NCI-H2227 treated with DMSO at 0.1 percent for 48 hours (cell line): ENCODE results near the gene CASS4.
"Not testable (repeated sequence)": the region's sequence is repeated elsewhere in the genome, so short reads cannot be mapped to it uniquely, and the experiment has no call there.

Experiments
- DNase-seq: peaks from one replicate; lab custom pipeline; 2025; lab: John Stamatoyannopoulos, UW

The CASS4 gene, protein sequence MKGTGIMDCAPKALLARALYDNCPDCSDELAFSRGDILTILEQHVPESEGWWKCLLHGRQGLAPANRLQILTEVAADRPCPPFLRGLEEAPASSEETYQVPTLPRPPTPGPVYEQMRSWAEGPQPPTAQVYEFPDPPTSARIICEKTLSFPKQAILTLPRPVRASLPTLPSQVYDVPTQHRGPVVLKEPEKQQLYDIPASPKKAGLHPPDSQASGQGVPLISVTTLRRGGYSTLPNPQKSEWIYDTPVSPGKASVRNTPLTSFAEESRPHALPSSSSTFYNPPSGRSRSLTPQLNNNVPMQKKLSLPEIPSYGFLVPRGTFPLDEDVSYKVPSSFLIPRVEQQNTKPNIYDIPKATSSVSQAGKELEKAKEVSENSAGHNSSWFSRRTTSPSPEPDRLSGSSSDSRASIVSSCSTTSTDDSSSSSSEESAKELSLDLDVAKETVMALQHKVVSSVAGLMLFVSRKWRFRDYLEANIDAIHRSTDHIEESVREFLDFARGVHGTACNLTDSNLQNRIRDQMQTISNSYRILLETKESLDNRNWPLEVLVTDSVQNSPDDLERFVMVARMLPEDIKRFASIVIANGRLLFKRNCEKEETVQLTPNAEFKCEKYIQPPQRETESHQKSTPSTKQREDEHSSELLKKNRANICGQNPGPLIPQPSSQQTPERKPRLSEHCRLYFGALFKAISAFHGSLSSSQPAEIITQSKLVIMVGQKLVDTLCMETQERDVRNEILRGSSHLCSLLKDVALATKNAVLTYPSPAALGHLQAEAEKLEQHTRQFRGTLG

DNA sequence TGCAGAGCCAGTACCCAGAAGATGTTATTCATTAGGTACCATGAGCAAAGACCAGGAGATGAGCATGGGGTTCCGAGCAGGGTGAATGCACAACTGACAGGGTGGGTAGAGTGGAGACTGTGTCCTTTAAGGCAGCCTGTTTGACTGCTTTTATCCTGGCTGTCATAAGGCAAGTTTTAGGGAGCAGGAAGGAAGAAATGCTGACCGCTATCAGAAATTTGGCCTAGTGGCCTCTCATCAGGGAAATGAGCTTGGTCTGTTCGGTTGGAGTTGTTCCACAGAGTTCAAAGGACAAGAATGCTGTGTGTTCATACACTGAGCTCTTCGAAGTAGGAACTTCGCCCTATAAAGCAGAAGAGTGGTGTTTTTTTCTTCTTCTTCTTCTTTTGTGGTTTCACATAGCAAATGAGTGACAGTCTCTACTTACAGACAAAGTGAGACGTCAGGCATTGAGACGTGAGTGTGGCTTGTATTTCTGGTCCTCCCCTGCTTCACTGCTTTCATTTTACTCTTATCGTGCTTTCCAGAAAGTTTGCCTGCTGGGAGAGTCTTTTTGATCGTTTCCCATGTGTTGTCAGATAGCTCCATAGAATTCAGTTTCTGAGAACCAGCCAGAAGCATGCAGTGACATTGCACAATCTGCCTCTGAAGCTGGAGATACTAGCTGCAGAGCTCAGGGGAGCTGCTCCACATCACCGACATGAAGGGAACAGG, at the start of gene CASS4:
Gene CASS4 (plus strand): TSS at position 502 of the 714 bp plus-strand sequence. CDS start 199 bp downstream, at position 701.
- DNase-seq = no peak

DNA sequence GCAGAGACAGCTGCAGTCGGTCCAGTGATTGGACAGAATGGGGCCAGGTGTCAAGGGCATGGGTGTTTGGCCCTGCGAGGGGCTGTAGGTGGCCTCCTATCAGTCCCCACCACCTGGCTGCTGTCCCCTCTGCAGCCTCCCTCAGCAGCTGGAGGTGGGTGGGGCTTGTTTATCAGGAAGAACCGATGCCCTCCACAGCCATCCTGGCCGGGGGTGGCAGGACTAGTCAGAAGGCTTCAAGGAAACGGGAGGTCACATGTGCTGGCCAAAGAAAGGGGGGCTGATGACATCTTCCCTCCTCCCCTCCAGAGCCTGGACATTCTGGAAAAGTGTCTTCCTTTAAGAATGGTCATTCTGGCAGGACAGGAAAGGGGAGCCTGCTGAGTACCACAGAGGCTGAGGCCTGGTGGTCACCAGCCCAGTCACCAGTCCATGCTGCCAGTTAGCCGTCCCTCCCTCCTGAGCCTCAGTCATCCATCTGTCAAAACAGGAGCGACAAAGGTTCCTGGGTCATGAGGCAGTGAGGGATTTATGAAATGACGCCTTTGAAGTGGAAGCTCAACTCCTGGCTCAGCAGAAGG, 49.1 kb upstream of the CASS4 start:
- DNase-seq = no peak

DNA sequence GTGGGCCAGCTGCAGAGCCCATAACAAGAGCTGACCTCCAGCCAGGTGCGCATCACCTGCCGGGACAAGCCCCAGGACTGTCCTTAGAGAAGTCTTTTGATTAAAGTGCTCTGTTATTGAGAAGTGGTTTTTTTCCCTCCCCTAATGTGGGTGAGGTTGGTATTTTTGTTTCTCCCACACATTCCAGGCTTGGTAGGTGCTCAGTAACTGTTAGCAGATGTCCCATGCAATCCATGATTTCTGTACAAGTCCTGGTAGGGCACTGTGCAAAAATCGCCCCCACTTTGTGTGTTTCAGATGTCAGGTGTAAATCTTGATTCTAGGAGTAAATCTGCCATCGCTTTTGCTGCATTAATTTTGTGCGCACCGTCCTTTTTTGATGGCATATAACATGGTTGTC, 48.6 kb upstream of the CASS4 start:
- no peak for DNase-seq

DNA sequence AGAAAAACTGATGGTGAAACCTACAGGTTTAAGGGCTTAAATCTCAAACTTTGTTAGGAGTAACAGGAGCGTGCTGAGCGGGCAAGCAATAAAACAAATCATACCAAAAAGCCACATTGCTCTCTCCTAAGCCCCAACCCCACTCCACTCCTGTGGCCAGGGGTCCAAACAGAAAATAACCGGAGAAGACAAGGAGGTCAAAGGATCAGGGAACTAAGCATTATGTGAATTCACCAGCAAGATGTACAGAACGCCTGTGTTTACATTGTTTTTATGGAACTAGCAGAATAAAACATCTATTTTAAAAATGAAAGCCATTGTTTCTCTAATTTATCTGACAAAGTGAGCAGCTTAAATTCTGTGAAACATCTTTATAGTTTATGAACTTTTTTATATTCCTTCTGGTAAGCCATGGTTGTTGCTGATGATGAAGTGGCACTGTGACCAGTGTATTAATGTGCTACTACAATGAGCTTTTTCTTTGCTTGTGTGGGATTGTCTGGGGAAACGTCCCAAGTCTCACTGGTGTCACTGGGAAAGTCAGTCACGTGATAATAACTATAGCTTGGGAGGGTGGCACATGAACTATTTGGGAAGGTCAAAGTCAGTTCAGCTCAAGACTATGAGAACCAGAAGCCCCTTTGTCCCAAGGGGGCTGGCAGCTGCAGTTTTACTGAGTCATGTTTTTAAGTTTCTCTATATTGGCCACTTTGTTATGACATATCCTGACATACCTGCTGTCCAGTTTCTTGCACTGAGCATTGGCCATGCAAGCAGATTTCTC, 43.5 kb upstream of the CASS4 start:
- no peak for DNase-seq

DNA sequence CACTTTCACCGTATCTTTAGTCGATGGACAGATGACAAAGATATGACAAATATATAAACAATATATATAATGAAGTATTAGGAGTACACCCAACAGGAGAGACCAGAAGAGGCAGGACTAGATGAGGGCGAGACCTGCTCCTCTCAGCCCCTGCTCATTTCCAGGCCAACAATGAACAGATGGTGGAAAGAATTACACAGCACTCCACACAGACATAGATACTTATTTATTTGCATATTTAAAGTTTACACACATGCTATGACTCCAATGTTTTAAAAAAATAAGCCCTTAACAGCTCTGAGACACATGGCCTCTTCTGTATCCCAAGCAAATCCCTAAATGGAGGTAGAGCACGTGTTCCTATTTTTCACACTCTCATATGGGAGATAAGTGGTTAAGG, 42.9 kb upstream of the CASS4 start:
- DNase-seq = no peak

DNA sequence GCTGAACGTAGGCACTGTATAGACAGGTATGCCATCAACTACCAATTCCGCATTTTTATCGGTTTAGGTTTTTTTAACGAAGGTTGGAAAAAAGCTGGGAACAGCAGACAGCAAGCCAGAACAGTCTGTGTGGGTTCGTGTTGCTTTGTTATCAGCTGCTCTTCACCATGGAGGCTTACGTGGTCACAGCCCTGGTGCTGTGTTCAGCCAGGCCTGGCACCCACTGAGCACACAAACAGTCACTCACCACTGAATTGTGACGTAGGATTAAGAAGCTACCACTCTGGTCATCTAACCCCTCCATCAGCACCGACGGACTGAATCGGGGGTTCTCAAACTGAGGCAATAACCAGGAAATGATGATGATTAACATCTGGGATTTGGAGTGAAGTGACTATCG, 40.1 kb upstream of the CASS4 start:
- no peak for DNase-seq

DNA sequence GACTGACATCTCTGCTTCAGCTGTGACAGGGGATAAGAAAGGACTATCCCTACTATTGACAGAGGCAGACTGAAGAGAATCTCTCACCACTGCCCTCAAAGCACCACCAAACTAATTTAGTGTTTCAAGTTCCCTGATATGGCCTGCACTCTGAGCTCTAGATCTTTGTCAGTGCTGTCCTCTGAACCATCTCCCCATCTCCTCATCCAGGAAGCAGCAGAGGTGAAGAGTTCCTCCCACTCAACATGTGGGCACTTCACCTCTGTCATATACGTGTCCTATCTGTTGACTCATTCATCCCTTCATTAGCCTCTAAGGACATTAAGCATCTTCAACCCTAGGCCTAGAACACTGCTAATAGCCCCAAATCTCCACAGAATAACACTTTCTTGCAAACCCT, 39.2 kb upstream of the CASS4 start:
- DNase-seq = no peak

DNA sequence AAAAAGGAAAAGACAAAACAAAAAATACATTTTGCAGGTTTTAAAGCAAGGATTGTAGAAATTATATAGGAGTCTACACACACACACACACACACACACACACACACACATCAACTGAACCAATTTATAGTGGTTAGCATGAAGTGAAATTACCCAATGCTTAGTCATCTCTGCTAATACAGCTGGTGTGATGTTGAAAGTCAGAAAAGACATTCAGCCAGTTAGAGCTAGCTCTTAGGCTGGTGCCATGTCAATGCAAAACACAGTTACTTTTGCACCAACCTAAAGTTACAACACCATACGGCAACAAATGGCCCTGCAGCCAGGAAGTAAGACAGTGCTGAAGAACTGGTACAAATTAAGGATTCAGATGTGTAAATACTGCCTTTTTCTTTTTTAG, 38.1 kb upstream of the CASS4 start:
- DNase-seq = no peak

DNA sequence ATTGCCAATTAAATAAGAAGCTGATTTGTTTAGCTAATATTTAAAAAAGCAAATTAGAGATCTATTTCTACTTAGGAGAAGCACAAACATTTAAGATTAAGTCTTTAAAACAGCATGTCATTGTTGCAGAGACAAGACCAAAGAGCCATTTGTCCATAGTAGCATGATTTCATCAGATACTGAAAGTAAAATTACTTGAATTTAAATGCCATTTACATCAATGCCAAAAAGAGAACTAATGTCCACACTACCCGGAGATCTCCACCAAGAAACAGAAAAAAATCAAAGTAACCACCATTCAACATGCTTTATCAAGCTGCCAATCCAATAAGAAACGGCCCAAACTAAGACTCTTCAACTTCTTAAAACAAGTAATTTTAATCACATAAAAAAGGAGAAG, 35.7 kb upstream of the CASS4 start:
- no peak for DNase-seq

DNA sequence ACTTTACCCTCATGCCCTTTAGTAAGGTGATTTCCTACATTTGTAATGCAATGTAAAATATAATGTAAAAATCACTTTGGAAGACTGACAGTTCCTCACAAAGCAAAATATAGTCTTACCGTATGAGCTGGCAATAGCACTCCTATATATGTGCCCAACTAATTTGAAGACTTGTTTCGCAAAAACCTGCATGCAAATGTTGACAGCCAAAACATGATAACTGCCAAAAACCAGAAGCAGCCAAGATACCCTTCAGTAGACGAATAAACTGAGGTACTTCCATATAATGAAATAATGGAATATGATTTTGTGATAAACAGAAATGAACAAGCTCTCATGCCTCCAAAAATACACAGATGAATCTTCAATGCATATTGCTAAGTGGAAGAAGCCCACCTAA, 33.7 kb upstream of the CASS4 start:
- no peak for DNase-seq

DNA sequence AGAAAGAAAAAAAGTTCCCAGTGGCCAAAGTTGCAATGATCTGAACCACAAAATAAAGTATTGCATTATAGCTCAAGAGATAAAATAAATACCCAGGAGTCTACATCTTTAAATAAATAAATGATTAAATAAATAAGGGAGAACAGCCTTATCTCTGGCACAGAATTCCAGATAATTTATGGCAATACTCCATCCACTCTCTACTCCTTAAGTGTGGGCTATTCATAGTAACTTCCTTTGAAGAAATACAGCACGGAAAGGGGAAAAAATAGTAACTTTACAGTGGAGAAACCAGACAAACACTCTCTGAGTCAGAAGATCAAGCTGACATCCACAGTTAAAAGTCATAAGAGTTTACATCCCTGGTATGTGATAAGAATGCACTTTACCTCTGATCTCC, 31.7 kb upstream of the CASS4 start:
- DNase-seq = no peak

DNA sequence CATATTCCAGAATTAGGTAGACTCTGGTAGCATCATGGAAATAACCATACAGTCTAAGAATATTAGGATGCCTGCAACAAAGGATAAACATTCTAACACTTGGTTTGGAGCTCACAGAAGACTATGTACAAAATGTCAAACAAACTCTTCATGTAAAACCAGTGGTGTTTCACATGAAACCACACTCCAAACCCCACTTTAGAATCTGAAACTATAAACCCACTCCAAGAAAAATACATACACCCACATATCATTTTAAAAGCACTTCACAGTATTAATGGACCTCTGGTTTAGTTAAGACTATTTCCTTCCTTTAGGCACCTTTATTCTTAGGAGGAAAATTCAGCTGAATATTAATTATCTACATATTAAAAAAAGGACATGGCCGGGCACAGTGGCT, 30.6 kb upstream of the CASS4 start:
- no peak for DNase-seq

DNA sequence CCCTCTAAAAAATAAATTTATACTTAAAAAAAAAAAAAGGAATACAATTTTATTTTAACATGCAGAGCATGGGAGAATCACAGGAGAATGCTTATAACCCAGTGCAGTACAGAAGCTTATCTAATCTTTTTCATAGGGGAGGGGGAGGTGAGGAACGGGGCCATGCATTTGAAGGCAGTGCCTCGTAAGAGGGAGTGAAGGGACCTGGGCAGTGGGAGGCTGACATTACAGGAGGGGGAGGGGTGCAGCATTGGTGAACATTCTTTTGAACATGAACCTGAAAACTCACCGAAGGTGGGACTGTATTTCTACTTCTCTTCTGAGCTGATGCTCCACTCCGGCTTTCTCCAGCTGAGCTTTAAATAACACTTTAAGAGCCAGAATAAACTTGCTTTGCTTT, 29.4 kb upstream of the CASS4 start:
- DNase-seq = no peak

DNA sequence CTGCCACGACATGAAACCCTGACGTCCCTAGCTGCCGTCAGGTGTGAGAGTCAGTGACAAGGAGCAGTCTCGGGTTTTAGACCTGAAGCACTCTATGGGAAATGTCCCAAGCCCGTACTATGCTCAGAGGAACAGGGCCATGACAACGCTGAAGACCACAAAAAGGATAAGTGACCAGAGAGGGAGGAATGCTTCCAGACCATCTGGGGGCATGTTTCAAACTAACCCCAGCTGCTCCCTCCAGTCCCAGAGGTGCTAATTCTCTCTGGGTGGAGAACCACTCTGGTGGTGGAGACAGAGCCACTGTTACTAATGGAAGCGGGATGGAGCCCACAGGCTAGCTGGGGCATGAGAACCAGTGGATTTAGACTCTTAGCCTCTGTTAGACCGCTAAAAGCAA, 28.7 kb upstream of the CASS4 start:
- no peak for DNase-seq

DNA sequence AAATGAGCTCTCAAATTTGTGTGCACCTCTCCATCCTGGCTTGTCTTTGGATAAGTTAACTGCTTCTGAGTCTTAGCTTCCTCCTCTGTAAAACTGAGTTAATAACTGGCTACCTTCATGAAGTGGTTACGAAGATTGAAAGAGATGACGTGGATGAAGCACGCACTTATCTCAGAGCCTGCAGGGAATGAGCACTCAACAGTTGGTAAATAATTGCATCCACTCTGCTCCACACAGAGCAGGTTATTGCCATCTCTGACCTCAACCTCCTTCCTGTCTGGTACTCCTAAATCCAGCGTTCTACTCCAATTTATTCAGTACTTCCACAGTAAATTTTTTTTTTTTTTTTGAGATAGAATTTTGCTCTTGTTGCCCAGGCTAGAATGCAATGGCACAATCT, 26.9 kb upstream of the CASS4 start:
- DNase-seq = peak; percentile 33

DNA sequence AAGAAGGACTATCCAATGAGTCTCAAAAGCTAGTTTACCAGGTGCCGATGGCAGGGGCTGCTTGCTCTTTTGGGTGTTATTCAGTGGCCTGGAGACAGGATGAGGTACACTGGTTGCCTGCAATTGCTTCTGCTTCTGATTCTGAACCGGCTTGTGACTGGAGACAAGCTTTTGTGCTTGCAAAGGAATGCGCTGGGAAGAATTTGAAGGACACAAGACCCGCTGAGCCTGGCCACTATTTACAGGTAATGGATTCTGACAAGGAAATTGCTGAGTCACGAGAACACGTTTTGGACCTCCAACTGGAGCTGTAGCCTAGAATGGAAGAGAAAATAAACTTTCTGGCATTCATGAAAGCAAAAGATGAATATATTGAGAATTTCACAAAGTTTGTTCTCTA, 25.8 kb upstream of the CASS4 start:
- DNase-seq = no peak

DNA sequence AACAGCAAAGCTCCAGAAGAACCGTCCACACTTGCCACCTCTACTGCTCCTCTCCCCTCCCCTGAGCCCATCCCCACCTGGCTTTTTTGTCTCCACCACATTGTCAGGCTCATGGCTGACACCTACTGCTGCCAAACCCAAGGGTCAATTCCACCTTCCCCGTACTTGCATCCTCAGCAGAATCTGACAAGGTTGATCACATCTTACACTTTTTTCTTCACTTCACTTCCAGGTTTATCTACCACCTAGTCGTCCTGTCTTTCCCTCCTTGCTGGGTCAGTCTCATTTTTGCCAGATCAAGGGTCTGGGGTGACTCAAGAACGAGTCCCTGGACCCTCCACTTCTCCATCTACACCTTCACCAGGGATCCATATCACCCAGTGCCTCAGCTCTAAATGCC, 23.2 kb upstream of the CASS4 start:
- DNase-seq = no peak

DNA sequence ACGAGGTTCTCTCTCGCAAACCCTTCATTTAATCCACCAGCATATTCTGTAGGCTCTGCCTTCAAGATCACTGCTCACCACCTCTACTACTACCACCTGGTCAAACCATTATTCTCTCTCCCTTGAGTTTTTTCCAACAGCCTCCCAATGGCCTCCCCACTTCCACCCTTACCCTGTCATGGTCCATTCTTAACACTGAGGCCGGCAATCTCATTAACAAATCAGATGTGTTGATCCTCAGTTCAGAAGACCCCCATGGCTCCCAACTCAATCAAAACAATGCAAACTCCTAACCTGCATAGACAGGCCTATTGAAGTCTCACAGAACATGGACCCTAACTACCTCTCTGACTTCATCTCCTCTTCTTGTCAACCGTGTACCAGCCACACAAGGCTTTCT, 22.3 kb upstream of the CASS4 start:
- DNase-seq = no peak

DNA sequence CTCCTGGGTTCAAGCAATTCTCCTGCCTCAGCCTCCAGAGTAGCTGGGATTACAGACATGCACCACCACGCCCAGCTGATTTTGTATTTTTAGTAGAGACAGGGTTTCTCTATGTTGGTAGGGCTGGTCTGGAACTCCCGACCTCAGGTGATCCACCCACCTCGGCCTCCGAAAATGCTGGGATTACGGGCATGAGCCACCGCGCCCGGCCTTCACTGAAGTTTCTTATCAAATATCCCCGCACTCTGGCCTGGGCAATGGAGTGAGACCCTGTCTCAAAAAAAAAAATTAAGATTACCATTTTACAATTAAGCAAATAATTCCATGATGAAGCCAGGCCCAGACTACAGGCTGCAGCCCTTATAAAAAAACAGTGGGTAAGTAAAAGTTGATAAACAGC, 21.7 kb upstream of the CASS4 start:
- DNase-seq = not testable (repeated sequence)

DNA sequence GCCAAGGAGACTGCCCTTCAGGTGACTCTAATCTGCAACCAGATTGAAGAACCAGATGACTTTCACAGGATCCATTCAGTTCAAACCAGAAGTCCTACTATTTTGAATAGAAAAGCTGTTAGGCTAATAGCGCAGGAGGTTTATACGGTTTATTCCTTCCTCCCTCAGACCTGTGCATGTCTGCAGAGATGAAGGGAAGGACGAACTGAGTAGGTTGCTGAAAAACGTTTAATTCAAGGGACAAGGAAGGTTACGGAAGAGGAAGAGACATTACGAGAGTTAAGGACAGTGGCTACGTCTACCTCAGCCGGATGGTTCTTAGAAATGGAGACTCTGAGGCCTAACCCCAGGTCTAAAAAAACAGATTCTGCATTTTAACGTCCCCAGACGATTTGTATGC, 21.0 kb upstream of the CASS4 start:
- DNase-seq = no peak

DNA sequence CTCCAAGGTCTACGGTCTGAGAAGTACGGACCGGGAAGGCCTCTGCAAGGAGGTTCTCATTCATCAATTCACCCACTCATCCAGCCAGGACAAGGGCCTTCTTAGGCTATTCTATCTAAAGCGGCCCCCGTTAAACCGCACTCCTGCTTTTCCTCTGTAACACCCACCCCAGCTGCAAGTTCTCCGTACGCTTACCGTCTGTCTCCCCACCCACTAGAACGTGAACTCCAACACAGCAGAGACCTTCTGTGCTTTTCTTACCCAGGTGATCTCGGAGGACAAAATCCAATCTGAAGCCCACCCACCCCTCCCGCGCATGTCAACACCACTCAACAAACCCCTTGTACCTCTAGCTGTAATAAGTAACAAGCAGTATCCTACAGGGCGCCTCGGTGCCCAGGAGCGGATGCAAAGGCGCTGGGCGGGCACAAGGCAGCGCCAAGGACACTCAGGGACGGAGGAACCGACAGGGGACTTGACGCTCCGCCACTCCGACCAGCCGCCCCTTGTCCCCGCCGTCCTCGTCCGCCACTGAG, 20.4 kb upstream of the CASS4 start:
- DNase-seq = peak; percentile 47
